NOMO-1 (cell line): Measurements from ENCODE around the gene HP1BP3.
"Not testable (repeated sequence)": the region's sequence is repeated elsewhere in the genome, so short reads cannot be mapped to it uniquely, and the experiment has no call there.

Source experiments
- DNase-seq, 2 experiments: peaks; one replicate each; lab custom pipeline; 2025; ENCODE audit not compliant: unreplicated experiment in 2 of 2; lab: John Stamatoyannopoulos, UW

The HP1BP3 gene

DNA sequence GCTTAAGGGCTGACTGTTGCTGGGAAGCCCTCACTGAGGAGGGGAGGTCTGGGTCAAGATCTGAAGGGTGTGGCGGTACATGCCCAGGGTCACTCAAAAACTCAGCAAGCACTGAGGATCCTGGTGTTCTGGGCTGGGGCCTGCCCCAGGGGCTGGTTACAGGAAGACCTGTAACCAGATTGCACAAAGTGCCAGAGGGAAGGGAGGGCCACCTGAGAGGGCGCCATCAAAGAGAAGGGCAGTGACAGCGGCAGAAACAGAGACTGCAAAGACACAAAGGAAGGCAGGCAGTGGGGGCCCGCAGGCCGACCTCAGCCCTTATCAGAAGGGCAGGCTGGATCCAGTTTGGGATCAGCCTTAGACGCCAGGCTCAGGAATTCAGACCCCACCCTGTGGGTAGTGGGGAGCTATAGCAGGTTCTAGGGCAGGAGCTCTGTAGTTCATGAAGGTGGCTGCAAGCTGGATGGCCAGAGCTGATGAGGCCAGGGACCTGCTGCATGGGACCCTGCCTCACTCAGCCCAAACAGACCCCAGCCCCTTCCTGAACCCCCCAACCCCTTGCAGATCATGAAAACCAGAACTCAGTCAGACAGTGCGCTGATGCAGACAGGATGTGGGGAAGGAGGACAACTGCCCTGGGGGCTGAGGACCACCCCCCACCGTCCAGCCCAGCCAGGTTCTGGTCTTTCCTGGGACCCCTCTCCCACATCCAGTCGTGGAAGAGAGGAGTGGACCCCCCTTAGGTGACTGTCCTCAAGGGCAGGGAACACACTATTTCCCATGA is 58.5 kb downstream of the HP1BP3 start:
- DNase-seq: no peak

GRCh38 chr1:20727746-20728316 is 59.3 kb downstream of the HP1BP3 start:
- DNase-seq: no peak

DNA sequence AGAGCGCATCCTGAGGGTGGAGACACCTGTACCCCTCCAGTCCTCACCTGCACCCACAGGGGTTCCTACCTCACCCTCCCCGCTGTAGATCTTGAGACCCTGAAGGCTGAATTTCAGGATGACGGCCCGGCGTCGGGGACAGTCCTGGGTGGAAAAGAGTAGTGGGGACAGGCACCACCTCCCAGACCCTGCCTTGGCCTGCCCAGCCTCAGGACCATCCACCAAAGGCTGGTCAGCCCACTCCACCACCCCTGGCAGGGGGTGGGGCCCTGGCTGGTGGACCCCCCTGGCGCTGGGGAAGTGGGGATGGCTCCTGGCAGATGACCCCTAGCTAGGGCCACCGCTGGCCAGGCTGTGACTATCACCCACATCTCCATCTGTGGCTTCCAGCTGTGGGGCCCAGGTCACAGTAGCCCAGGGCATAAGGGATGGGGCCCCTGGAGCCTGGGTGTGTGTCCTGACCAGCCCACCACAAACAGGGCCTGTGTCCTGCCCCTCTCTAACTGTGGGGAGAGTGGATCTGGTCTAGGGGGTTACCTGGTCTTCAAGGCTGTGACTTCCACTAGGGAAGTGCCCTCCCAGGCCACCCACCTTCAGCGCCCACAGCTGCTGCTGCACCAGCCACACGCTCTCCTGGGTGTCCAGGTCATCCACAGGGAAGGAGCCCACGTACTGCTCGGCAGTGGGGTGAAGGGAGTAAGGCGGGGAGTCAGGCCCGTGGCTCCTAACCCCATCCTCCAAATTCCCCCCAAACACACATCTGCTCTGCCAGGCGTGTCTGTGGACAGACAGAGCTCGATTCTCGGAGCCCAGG is 60.0 kb downstream of the HP1BP3 start:
- DNase-seq: no peak

DNA sequence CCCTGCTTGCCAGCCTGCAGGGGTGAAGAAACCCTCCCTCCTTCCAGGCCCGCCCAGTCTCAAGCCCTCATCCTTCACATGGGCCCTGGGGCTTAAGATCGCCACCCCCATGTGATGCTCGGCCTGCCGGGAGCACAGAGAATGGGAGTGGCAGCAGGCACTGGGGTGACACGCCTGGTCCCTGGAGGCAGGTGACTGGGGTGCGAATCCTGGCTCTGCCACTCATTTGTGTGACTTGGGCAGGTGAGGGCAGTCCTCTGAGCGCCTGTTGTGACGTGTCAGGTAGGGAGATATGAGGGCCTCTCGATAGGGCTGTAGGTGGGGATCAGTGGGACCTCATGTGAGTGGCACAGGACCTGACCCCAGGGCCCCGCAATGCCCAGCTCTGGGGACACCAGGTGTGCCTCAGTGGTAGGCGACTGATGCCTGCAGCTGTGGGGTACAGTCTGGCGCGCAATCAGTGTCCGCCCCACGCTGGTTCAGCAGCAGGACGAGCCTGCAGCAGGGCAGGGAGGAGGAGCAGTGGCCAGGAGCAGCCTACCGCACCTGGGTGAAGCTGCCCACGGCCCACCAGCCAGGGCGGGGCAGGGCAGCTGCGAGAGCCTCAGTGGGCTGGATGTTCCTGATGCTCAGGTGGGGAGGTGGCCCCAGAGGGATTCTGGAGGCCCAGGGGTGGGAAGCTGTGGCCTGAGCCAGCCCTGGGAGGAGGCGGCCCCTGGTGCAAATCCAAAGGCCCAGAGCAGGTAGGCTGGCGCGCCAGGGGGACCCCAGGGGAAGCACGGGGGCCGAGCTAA is 60.8 kb downstream of the HP1BP3 start:
- no peak for DNase-seq

- DNase-seq: no peak
These were observed 61.7 kb downstream of the HP1BP3 start for GRCh38 chr1:20725189-20726117.

- no peak for DNase-seq
These were observed 62.5 kb downstream of the HP1BP3 start for GRCh38 chr1:20724364-20725188.

GRCh38 chr1:20723537-20724363 is 63.4 kb downstream of the HP1BP3 start:
- no peak for DNase-seq

- no peak for DNase-seq
These were observed 64.0 kb downstream of the HP1BP3 start for GRCh38 chr1:20723159-20723536.

DNA sequence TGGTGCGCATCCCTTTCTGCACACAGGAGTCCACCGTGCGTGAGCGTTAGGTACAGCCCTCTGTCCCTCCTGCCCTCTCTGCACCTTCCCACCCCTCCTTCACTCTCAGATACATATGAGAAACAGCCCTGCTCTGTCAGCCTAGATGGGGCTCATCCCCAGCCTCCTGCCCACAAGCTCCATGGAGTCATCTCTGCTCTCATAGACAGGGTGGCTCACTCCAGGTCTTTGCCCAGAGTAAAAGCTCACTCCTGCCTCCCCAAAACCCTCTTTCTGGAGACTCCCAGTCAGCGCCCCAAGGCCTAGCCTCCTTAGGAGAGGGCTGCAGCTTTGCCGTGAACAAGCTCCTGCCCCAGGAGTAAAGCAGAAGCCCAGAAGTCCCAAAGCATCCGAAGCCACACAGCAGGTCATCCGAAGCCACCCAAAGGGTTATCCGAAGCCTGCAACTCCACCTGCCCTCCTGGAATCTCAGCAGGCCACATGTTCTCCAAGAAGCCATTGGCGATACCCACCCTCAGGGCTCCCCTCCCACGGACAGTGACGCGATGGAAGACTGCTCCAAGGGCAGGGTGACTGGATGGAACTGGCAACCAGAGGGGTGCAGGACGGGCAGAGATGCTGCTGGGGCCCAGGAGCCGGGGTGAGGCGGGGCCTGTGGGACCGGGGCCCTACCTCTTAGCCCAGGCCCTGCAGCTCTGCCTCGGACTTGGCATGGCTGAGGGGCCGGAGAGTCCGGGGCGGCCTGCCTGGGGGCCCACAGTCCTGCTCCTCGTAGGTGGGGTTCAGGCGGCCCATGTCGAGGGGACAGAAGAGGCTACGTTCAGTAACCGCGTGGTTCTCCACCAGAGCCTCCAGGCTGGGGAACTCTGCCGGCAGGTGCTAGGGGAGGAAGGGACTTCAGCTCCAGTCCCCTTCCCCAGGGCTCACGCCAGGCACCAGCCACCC is 65.7 kb downstream of the HP1BP3 start:
- no peak for DNase-seq

DNA sequence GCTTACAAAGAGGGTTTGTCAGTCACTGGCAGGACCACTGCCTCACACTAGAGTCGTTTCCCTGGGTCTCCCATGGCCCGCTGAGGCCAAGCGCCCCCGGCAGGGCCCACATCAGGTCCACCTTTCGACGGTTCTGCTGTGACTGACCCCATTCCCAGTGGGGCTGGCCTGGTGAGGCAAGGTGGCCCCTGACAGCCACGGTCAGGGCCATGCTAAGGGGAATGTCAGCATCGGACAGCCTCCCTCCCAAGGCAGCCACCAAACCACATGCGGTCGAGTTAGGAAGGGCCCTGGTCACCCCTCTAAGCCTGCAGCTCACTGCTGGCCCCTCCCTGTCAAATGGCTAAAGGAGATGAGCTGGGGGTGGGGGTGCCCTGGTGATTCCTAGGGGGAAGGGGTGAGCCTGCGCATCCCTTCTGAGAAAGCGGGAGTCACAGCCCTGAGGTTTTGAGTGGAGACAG is 66.4 kb downstream of the HP1BP3 start:
- DNase-seq: no peak

GRCh38 chr1:20719871-20720620 is 67.1 kb downstream of the HP1BP3 start:
- DNase-seq: no peak

DNA sequence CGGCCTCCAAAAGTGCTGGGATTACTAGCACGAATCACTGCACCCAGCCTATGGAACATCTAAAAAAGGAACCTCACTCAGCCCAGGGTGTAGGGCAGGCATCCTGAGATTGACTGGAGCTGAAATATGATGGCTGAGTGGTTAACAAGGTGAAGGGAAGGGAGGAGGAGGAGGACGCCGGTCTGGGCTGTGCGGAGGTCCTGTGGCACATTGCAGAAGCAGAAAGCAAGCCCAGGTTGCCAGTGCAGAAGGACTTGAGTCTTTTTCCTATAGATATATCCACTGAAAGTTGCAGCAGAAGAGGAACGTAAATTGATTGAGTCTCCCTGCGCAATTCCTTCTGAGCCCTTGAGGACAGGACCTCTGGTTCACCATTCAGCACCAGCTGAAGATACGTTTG is 67.8 kb downstream of the HP1BP3 start:
- no peak for DNase-seq

GRCh38 chr1:20718343-20718882 is 68.7 kb downstream of the HP1BP3 start:
- not testable (repeated sequence) for DNase-seq

GRCh38 chr1:20717452-20718342 is 69.4 kb downstream of the HP1BP3 start, which contains the start of gene KIF17:
TSS of gene KIF17 (minus strand) at chr1:20718007. CDS start at chr1:20717706, 301 bp downstream.
- DNase-seq: peak; percentile 44 to 55

GRCh38 chr1:20716232-20716631 is 70.9 kb downstream of the HP1BP3 start:
- no peak for DNase-seq
